Loucy (cell line): ENCODE results near the gene RNF166.

Source experiments
- H2AFZ ChIP-seq: fragments of 200-600 bp; sonication (generic); 2 replicates; pipeline ENCODE4 v1.6.0; 2016; ENCODE audit warnings: antibody characterized with exemption, mild to moderate bottlenecking, low read length, moderate library complexity
- H3F3A ChIP-seq: fragments of 200-600 bp; 2 replicates; pipeline ENCODE4 v1.6.0; 2016; ENCODE audit warnings: antibody characterized with exemption, low read depth, mild to moderate bottlenecking
- H3K27me3 ChIP-seq: fragments of 200-600 bp; sonication (generic); 2 replicates; pipeline ENCODE4 v1.6.1; 2014; ENCODE audit warnings: low read length, mild to moderate bottlenecking; ENCODE audit not compliant: insufficient read depth, poor library complexity, severe bottlenecking
- H3K36me3 ChIP-seq: fragments of 200-600 bp; sonication (generic); 2 replicates; pipeline ENCODE4 v1.6.1; 2016; ENCODE audit warnings: low read length; ENCODE audit not compliant: insufficient read depth
- H3K4me1 ChIP-seq: fragments of 200-600 bp; sonication (generic); 2 replicates; pipeline ENCODE4 v1.5.1; 2014; ENCODE audit warnings: low read length, mild to moderate bottlenecking; ENCODE audit not compliant: insufficient read depth, poor library complexity, severe bottlenecking
- H3K4me2 ChIP-seq: fragments of 200-600 bp; sonication (generic); 2 replicates; pipeline ENCODE4 v1.6.0; 2014; ENCODE audit warnings: antibody characterized with exemption, low read length, low read depth, mild to moderate bottlenecking; ENCODE audit not compliant: poor library complexity, severe bottlenecking
- H3K4me3 ChIP-seq: fragments of 200-600 bp; sonication (generic); 2 replicates; pipeline ENCODE4 v1.5.1; 2014; ENCODE audit warnings: low read length, mild to moderate bottlenecking, mixed read lengths; ENCODE audit not compliant: poor library complexity, severe bottlenecking
- H3K79me2 ChIP-seq: fragments of 200-600 bp; sonication (generic); 2 replicates; pipeline ENCODE4 v1.6.1; 2014; ENCODE audit warnings: low read length; ENCODE audit not compliant: insufficient read depth
- H3K9ac ChIP-seq: fragments of 200-600 bp; sonication (generic); 2 replicates; pipeline ENCODE4 v1.6.0; 2014; ENCODE audit warnings: mild to moderate bottlenecking, low read depth, low read length, moderate library complexity; ENCODE audit not compliant: poor library complexity, severe bottlenecking
- H3K9me2 ChIP-seq: fragments of 200-600 bp; sonication (generic); replicated peaks from 2 replicates; pipeline ENCODE4 v1.6.1; 2016; ENCODE audit warnings: low read depth, low read length, mixed read lengths
- H3K9me3 ChIP-seq: fragments of 200-600 bp; sonication (generic); 2 replicates; pipeline ENCODE4 v1.6.1; 2014; ENCODE audit warnings: mild to moderate bottlenecking, antibody characterized with exemption, low read length, low read depth; ENCODE audit not compliant: insufficient read depth
- H4K20me1 ChIP-seq: fragments of 200-600 bp; sonication (generic); 2 replicates; pipeline ENCODE4 v1.6.0; 2014; ENCODE audit warnings: antibody characterized with exemption, low read length, mild to moderate bottlenecking; ENCODE audit not compliant: insufficient read depth, poor library complexity, severe bottlenecking
- EZH2phosphoT487 ChIP-seq: fragments of 200-600 bp; IDR thresholded peaks from 2 replicates; pipeline ENCODE4 v1.6.1; 2018; ENCODE audit warnings: antibody characterized with exemption, mild to moderate bottlenecking, moderate library complexity, borderline replicate concordance
- TF ChIP-seq, protein P1 (sequence below): fragments of 200-600 bp; sonication (generic); conservative IDR thresholded peaks from 2 replicates; pipeline ENCODE4 v1.5.1; 2014; ENCODE audit warnings: mild to moderate bottlenecking, antibody characterized with exemption, low read length

Gene RNF166

DNA sequence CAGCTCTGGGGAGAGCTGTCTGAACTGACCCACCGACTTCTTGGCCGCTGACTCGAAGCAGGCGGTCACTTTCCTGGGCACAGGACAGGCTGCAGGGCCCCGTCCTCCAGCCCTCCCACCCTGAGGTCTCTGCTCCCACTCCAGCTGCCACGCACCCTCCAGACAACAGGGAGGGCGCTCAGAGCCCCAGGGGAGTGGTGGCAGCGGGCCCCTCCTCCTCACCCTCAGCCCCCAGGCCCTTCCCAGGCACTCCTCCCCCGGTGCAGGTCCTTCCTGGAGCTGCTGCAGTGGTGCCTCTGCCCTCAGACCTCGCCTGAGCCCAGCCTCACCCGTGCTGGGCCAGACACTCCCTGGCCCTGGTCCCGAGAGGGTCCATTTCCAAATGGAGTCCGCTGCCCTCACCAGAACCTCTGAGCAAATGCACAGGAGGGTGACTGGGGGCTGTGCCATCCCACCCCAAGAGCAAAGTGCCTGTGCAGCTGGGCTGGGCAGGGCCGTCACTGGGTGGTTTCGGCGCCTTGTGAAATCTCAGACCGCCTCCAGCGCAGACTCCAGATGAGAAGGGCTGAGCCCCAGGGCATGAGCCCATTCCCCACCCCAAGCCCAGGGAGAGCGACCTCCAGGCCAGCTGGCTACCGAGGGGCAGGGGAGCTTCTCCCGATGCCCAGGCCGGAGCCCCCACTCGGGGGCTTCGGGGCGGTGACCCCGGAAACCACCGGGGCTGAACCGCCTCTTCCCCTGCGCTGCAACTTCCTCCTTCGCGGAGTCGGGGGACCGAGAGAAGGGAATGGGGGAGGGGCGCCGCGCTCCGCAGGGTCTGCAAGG is 56.1 kb downstream of the RNF166 start:
- Histone ChIP-seq H3F3A (no peaks in the 10 kb centered on the region), H4K20me1 (peaks cover 12% of the 10 kb centered on the region), H3K4me3 (peak overlapping the region; percentile 89), H2AFZ (no peak overlapping the region), H3K4me2 (peak overlapping the region; percentile 96), H3K9ac (peak overlapping the region; percentile 79), H3K4me1 (peaks cover 5% of the 10 kb centered on the region), H3K9me2 (no peaks in the 10 kb centered on the region), H3K27me3 (no peaks in the 10 kb centered on the region), H3K36me3 (no peaks in the 10 kb centered on the region; the same call in 1 of the 2 replicates), H3K9me3 (no peaks in the 10 kb centered on the region), H3K79me2 (peaks cover 23% of the 10 kb centered on the region)
- TF ChIP-seq, protein P1, sequence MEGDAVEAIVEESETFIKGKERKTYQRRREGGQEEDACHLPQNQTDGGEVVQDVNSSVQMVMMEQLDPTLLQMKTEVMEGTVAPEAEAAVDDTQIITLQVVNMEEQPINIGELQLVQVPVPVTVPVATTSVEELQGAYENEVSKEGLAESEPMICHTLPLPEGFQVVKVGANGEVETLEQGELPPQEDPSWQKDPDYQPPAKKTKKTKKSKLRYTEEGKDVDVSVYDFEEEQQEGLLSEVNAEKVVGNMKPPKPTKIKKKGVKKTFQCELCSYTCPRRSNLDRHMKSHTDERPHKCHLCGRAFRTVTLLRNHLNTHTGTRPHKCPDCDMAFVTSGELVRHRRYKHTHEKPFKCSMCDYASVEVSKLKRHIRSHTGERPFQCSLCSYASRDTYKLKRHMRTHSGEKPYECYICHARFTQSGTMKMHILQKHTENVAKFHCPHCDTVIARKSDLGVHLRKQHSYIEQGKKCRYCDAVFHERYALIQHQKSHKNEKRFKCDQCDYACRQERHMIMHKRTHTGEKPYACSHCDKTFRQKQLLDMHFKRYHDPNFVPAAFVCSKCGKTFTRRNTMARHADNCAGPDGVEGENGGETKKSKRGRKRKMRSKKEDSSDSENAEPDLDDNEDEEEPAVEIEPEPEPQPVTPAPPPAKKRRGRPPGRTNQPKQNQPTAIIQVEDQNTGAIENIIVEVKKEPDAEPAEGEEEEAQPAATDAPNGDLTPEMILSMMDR = no peak
- TF ChIP-seq EZH2phosphoT487 = no peak

DNA sequence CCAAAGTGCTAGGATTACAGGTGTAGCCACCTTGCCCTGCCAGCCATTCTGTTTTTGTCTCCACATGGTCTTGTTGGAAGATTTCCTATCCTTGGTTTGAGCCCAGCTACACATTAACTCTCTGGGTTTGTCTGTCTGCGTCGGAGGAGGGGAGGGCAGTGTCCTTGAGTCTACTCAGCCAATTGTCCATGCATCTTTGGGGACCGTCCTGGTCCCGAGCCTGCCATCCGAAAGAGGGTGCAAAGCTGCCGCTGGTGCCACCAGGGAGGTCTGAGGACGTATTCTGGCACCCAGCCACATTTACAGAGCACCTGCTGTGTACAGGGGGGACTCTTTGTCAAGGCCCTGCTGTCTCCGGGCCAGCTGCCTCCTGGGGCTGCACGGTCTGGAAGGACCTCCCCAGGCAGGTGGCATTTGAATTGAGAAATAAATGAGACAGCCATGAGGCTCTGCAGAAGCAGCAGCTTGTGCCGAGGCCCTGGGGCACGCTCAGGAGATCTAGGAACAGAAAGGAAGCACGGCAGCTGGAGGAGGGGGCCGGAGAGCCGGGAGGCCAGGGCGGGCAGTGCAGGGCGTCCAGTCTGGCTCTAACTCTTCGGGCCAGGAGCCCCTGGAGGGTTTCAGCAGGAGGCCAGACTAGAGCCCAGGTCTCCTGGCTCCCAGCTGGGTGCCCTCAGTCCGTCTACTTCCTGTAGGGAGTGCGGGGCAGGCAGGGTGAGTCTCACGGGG is 56.8 kb downstream of the RNF166 start:
- Histone ChIP-seq H3K27me3 (no peaks in the 10 kb centered on the region), H3K4me3 (peak overlapping the region; percentile 89), H3K4me1 (peaks cover 5% of the 10 kb centered on the region), H2AFZ (no peak overlapping the region), H3K4me2 (peak overlapping the region; percentile 96), H3F3A (no peaks in the 10 kb centered on the region), H3K36me3 (no peaks in the 10 kb centered on the region; the same call in 1 of the 2 replicates), H3K9me3 (no peaks in the 10 kb centered on the region), H4K20me1 (peaks cover 12% of the 10 kb centered on the region), H3K9me2 (no peaks in the 10 kb centered on the region), H3K79me2 (peaks cover 23% of the 10 kb centered on the region), H3K9ac (peak overlapping the region; percentile 79)
- TF ChIP-seq EZH2phosphoT487 = no peak
- TF ChIP-seq, protein P1 = no peak

DNA sequence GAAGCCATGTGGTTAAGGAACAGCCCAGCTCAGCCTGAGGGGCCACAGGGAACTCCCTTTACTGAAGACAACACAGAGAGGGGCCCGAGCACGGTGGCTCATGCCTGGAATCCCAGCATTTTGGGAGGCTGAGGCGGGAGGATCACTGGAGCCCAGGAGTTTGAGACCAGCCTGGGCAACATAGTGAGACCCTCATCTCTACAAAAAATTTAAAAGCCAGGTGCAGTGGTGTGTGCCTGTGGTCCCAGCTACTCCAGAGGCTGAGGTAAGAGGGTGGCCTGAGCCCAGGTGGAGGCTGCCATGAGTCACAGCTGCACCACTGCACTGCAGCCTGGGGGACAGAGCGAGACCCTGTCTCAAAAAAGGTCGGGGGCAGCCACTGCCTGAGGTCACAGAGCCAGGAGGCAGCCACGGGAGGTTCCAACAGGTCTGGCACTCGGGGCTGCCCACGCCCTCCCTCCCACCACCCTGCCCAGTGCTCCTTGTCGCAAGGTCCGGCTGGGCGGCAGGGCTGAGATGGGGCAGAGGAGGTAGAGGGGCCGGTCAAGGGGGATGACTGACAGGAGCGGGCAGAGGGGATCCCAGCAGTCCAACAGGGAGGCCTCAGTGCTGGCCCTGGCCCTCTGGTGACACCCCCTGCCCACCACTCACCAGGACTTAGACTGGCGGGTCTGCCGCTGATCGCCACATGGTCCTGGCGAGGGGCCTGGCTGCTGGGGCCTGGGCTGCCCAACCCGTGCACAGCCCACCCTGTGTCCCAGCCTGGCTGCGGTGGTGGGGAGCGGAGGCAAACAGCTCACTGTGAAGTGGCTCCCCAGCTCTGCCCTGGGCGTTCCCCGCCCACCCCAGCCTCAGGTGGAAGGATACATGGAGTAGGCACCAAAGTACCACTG is 58.8 kb downstream of the RNF166 start:
- Histone ChIP-seq H3F3A (no peaks in the 10 kb centered on the region), H3K36me3 (no peaks in the 10 kb centered on the region), H3K4me3 (no peak overlapping the region), H3K27me3 (no peaks in the 10 kb centered on the region), H2AFZ (no peak overlapping the region), H3K9me3 (no peaks in the 10 kb centered on the region), H3K9ac (no peak overlapping the region), H4K20me1 (peaks cover 12% of the 10 kb centered on the region), H3K4me2 (no peak overlapping the region), H3K9me2 (no peaks in the 10 kb centered on the region), H3K79me2 (peaks cover 23% of the 10 kb centered on the region), H3K4me1 (peaks cover 5% of the 10 kb centered on the region)
- no peak for TF ChIP-seq EZH2phosphoT487
- TF ChIP-seq, protein P1 = no peak
